Naive thymus-derived CD4-positive, alpha-beta T cell (primary cell): ENCODE results near the gene SUGP2. TPM values are rescaled to one million over a fixed set of nuclear protein-coding genes. Genes with fewer than 3 reads are reported as not detected.
"Not testable (repeated sequence)": the region's sequence is repeated elsewhere in the genome, so short reads cannot be mapped to it uniquely, and the experiment has no call there.

Experiments used
- ATAC-seq: fragments of 150-1000 bp; cut with Tn5 transposase; 2 replicates; pipeline ENCODE4 v1.10.0; 2021; ENCODE audit warnings: mild to moderate bottlenecking, moderate library complexity
- CTCF ChIA-PET: fragments of 350-600 bp; sonication (Branson Sonifier 250); formaldehyde crosslinking; loops from one replicate; lab custom pipeline; 2021; ENCODE audit warnings: antibody characterized with exemption; lab: Charles Lee
- POLR2A ChIA-PET: fragments of 350-600 bp; sonication (Branson Sonifier 250); formaldehyde crosslinking; loops from one replicate; lab custom pipeline; 2021; ENCODE audit warnings: antibody characterized with exemption, inconsistent platforms; lab: Charles Lee
- DNase-seq, 9 donors: peaks; one replicate each; pipeline versions ENCODE4 v3.0.0 to v3.0.0-alpha.2; 2020 to 2022; ENCODE audit warnings: mixed read lengths in 1 of 9
- H3K27ac ChIP-seq: one replicate; pipeline ENCODE4 v1.7.0; 2013; ENCODE audit warnings: mild to moderate bottlenecking, low read depth, low read length, moderate library complexity
- H3K27me3 ChIP-seq, 2 donors: one replicate each; pipeline ENCODE4 v1.7.0; 2013; ENCODE audit warnings: low read length in 2 of 2, mild to moderate bottlenecking in 2 of 2, moderate library complexity in 2 of 2; ENCODE audit not compliant: control insufficient read depth in 2 of 2, insufficient read depth in 2 of 2
- H3K36me3 ChIP-seq, 3 experiments: 1 replicate in 2 of 3; 2 replicates in 1 of 3; pipeline ENCODE4 v1.7.0; 2013; ENCODE audit warnings: low read length in 3 of 3, mild to moderate bottlenecking in 3 of 3, moderate library complexity in 1 of 3; ENCODE audit not compliant: insufficient read depth in 3 of 3, control insufficient read depth in 2 of 3
- H3K4me1 ChIP-seq, 2 donors: one replicate each; pipeline ENCODE4 v1.7.0; 2013; ENCODE audit warnings: low read length in 2 of 2, mild to moderate bottlenecking in 2 of 2, moderate library complexity in 1 of 2; ENCODE audit not compliant: control insufficient read depth in 2 of 2, insufficient read depth in 2 of 2
- H3K4me3 ChIP-seq: 2 replicates; pipeline ENCODE4 v1.7.0; 2013; ENCODE audit warnings: mild to moderate bottlenecking, low read length
- H3K9me3 ChIP-seq, 3 experiments: 1 replicate in 2 of 3; 2 replicates in 1 of 3; pipeline ENCODE4 v1.7.0; 2013; ENCODE audit warnings: low read length in 3 of 3; ENCODE audit not compliant: control insufficient read depth in 2 of 3
- H3K27ac Mint-ChIP-seq, 9 donors: one replicate each; pipeline ENCODE4 v1.8.0; 2020 to 2022; ENCODE audit warnings: mixed read lengths in 9 of 9, mild to moderate bottlenecking in 8 of 9, moderate library complexity in 5 of 9, inconsistent platforms in 2 of 9
- H3K27me3 Mint-ChIP-seq, 5 donors: one replicate each; pipeline ENCODE4 v1.8.0; 2021 to 2022; ENCODE audit warnings: mixed read lengths in 5 of 5, mild to moderate bottlenecking in 1 of 5
- H3K36me3 Mint-ChIP-seq, 5 donors: one replicate each; pipeline ENCODE4 v1.8.0; 2020 to 2022; ENCODE audit warnings: mixed read lengths in 5 of 5, mild to moderate bottlenecking in 3 of 5, inconsistent platforms in 1 of 5
- H3K4me1 Mint-ChIP-seq, 7 donors: one replicate each; pipeline ENCODE4 v1.8.0; 2020 to 2022; ENCODE audit warnings: mixed read lengths in 7 of 7, mild to moderate bottlenecking in 3 of 7, inconsistent platforms in 1 of 7
- H3K4me3 Mint-ChIP-seq, 10 donors: one replicate each; pipeline ENCODE4 v1.8.0; 2020 to 2022; ENCODE audit warnings: mild to moderate bottlenecking in 10 of 10, mixed read lengths in 10 of 10, moderate library complexity in 6 of 10, inconsistent platforms in 2 of 10
- H3K9me3 Mint-ChIP-seq, 11 donors: one replicate each; pipeline ENCODE4 v1.8.0; 2020 to 2022; ENCODE audit warnings: mixed read lengths in 11 of 11, mild to moderate bottlenecking in 4 of 11, inconsistent platforms in 1 of 11, moderate library complexity in 1 of 11
- intact Hi-C, 2 donors: fragments of 100-400 bp; cut with micrococcal nuclease; formaldehyde crosslinking; loops; one replicate each; pipeline ENCODE4 v1.15.1; 2023
- polyA plus RNA-seq, 2 donors: library from polyadenylated mRNA; unstranded; fragments of 300-500 nt; fragmentation: Illumina TruSeq; gene quantifications; one replicate each; pipeline ENCODE4 v1.2.3, GENCODE V29; 2021
- total RNA-seq, 6 experiments: library from RNA in 5 of 6; stranded (reverse) in 5 of 6; gene quantifications; 1 replicate in 5 of 6; 2 replicates in 1 of 6; pipeline ENCODE4 v1.2.3 and lab custom pipeline; 2021 to 2026

Gene SUGP2
- total and polyA plus RNA-seq, 7 experiments from 2014 or later = 9.3 to 145 (median 125) TPM

DNA sequence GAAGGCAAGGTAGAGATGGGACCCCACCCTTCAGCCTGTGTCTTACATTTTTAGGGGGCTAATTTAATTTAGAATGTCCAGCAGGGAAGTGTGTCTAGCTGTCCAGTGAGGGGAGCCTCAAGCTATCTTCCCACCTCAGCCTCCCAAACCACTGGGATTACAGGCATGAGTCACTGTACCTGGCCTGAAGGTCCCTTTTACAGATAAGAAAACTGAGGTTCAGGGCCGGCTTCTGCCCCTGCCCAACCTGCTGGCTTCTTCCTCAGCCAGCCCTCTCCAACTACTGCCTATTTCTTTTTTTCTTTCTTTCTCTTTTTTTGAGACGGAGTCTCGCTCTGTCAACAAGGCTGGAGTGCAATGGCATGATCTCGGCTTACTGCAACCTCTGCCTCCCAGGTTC, 72.9 kb downstream of the SUGP2 start:
- ATAC-seq (no peak), DNase-seq (no peak)
- no peaks in the 10 kb centered on the region for H3K36me3 ChIP-seq
- Mint-ChIP-seq H3K36me3 (no peaks in the 10 kb centered on the region), H3K4me1 (peaks cover 11 to 14% (median 12%) of the 10 kb centered on the region in 7 donors), H3K4me3 (no peak overlapping the region), H3K27ac (no peak overlapping the region), H3K27me3 (peaks cover 0 to 14% (median 11%) of the 10 kb centered on the region in 5 donors), H3K9me3 (no peaks in the 10 kb centered on the region)
- POLR2A ChIA-PET = no interaction called here
- H3K9me3 ChIP-seq = no peaks in the 10 kb centered on the region
- H3K27me3 ChIP-seq = no peaks in the 10 kb centered on the region
- intact Hi-C loops = no loop called here
- no peak overlapping the region for H3K4me3 ChIP-seq
- H3K27ac ChIP-seq = no peak overlapping the region
- peaks cover 0 to 4% of the 10 kb centered on the region in 2 donors for H3K4me1 ChIP-seq
- CTCF ChIA-PET = no interaction called here

DNA sequence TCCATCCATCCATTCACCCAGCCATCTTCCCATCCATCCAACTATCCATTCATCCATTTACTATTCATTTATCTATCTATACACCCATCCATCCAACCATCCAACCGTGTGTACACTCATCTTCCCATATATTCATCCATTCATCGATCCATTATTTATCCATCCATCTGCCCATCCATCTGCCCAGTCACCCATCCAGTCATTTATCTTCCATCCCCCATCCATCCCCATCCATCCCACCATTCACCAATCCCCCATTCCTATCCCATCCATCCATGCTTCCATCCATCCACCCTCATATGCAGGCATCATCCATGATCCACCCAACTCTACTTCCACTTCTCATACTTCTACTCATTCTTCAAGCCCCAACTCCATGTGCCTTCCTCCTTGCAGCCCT, 78.3 kb downstream of the SUGP2 start:
- H3K9me3 Mint-ChIP-seq = peaks cover 0 to 11% (median 0%) of the 10 kb centered on the region in 11 donors
- no peaks in the 10 kb centered on the region for H3K36me3 Mint-ChIP-seq
- H3K4me1 Mint-ChIP-seq = peaks cover 0 to 2% (median 0%) of the 10 kb centered on the region in 7 donors
- H3K27ac Mint-ChIP-seq = no peak overlapping the region
- Histone ChIP-seq H3K27ac (no peak overlapping the region), H3K9me3 (no peaks in the 10 kb centered on the region), H3K36me3 (no peaks in the 10 kb centered on the region), H3K27me3 (no peaks in the 10 kb centered on the region), H3K4me1 (no peaks in the 10 kb centered on the region), H3K4me3 (no peak overlapping the region)
- ATAC-seq (no peak), DNase-seq (no peak)
- intact Hi-C loops = no loop called here
- ChIA-PET POLR2A (no interaction called here), CTCF (no interaction called here)
- H3K27me3 Mint-ChIP-seq = no peaks in the 10 kb centered on the region
- H3K4me3 Mint-ChIP-seq = no peak overlapping the region

DNA sequence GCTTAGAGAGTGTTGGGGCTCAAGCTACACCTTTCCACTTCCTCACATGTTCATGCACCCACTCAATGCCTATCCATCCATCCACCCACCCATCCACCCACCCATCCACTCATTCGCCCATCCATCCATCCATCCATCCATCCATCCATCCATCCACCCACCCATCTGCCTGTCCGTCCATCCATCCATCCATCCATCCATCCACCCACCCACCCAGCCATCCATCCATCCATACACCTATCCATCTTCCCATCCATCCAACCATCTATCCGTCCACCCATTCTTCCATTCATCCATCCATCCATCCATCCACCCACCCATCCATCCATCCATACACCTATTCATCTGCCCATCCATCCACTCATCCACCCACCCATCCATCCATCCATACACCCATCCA, 79.2 kb downstream of the SUGP2 start:
- CTCF ChIA-PET = no interaction called here
- ATAC-seq (no peak), DNase-seq (no peak)
- no peaks in the 10 kb centered on the region for H3K36me3 ChIP-seq
- intact Hi-C loops = no loop called here
- no peak overlapping the region for H3K27ac Mint-ChIP-seq
- H3K9me3 ChIP-seq = no peaks in the 10 kb centered on the region
- no peak overlapping the region for H3K4me3 Mint-ChIP-seq
- no peak overlapping the region for H3K27ac ChIP-seq
- POLR2A ChIA-PET = no interaction called here
- no peaks in the 10 kb centered on the region for H3K27me3 Mint-ChIP-seq
- no peaks in the 10 kb centered on the region for H3K36me3 Mint-ChIP-seq
- peaks cover 0 to 2% (median 0%) of the 10 kb centered on the region in 7 donors for H3K4me1 Mint-ChIP-seq
- H3K4me3 ChIP-seq = no peak overlapping the region
- H3K27me3 ChIP-seq = no peaks in the 10 kb centered on the region
- peaks cover 0 to 11% (median 0%) of the 10 kb centered on the region in 11 donors for H3K9me3 Mint-ChIP-seq
- no peaks in the 10 kb centered on the region for H3K4me1 ChIP-seq

DNA sequence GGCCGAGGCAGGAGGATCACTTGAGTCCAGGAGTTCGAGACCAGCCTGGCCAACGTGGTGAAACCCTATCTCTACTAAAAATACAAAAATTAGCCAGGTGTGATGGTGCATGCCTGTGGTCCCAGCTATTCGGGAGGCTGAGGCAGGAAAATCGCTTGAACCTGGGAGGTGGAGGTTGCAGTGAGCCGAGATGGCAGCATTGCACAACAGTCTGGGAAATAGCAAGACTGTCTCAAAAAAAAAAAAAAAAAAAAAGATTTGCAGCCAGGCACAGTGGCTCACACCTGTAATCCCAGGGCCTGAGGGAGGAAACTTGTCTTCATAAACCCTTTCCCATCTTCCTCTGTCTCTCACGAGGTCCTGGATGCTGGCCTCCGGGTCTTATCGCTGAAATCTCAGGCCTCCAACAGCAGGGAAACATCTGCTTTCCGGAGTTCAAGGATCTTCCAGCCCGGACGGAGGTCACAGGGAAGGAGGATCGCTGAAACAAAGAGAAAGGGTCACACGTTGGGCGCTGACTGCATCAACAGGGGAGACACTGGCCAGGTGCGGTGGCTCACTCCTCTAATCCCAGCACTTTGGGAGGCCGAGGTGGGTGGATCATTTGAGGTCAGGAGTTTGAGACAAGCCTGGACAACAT, 80.8 kb downstream of the SUGP2 start:
- H3K27ac ChIP-seq, H3K4me3 ChIP-seq, H3K4me1 Mint-ChIP-seq, intact Hi-C loops, H3K9me3 ChIP-seq, H3K4me3 Mint-ChIP-seq, H3K27me3 Mint-ChIP-seq, CTCF ChIA-PET, ATAC-seq, H3K4me1 ChIP-seq, DNase-seq, H3K27ac Mint-ChIP-seq, H3K36me3 Mint-ChIP-seq, H3K36me3 ChIP-seq, POLR2A ChIA-PET, H3K27me3 ChIP-seq: not testable (repeated sequence)
- peaks cover 0 to 11% (median 0%) of the 10 kb centered on the region in 11 donors for H3K9me3 Mint-ChIP-seq

DNA sequence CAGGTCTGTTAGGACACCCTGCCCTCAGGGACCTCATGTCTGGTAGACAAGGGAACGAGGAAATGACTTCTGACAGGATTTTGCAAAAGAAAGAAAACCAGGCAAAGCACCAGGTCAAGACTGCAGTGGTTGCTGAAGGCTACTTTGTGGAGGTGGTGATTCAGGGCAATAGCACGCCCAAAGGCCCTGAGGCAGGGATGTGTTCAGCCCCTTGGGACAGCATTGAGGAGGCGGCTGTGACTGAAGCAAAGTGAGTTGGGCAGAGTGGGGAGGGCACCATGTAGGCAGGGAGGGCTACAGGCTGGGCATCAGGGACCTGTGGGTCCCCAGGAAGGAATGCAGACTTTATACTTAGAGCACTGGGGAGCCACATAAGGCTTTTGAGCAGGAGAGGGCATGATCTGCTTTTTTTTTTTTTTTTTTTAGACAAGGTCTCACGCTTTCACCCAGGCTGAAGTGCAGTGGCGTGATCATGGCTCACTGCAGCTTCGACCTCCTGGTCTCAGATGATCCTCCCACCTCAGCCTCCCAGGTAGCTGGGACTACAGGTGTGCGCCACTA, 81.5 kb downstream of the SUGP2 start:
- CTCF ChIA-PET = no interaction called here
- no peaks in the 10 kb centered on the region for H3K36me3 ChIP-seq

DNA sequence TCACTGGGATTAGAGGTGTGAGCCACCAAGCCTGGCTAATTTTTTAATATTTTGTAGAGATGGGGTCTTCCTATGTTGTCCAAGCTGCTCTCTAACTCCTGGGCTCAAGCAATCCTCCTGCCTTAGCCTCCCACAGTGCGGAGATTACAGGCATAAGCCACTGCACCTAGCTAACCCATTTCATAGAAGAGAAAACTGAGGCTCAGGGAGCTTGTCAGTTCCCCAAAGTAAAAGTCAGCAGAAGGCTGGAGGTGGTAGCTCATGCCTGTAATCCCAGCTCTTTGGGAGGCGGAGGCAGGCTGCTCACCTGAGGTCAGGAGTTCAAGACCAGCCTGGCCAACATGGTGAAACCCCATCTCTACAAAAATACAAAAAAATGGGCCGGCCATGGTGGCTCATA, 83.5 kb downstream of the SUGP2 start:
- Mint-ChIP-seq H3K27me3 (peaks cover 0 to 8% (median 6%) of the 10 kb centered on the region in 5 donors), H3K4me1 (no peaks in the 10 kb centered on the region), H3K4me3 (no peak overlapping the region), H3K9me3 (peaks cover 0 to 7% (median 0%) of the 10 kb centered on the region in 11 donors), H3K36me3 (no peaks in the 10 kb centered on the region), H3K27ac (no peak overlapping the region)
- no peak overlapping the region for H3K4me3 ChIP-seq
- H3K4me1 ChIP-seq = no peaks in the 10 kb centered on the region
- no peak for DNase-seq
- H3K36me3 ChIP-seq = no peaks in the 10 kb centered on the region
- intact Hi-C loops = no loop called here
- no peaks in the 10 kb centered on the region for H3K9me3 ChIP-seq
- no peak overlapping the region for H3K27ac ChIP-seq
- POLR2A ChIA-PET = no interaction called here
- ATAC-seq = no peak
- no peaks in the 10 kb centered on the region for H3K27me3 ChIP-seq
- CTCF ChIA-PET = no interaction called here

More for the DNA sequence above, 81.5 kb downstream of the SUGP2 start:
- DNase-seq (no peak), ATAC-seq (no peak)
- intact Hi-C loops = no loop called here
- Histone ChIP-seq H3K4me1 (no peaks in the 10 kb centered on the region), H3K9me3 (no peaks in the 10 kb centered on the region), H3K27me3 (no peaks in the 10 kb centered on the region), H3K4me3 (no peak overlapping the region), H3K27ac (no peak overlapping the region)
- Mint-ChIP-seq H3K4me1 (peaks cover 0 to 2% (median 0%) of the 10 kb centered on the region in 7 donors), H3K27me3 (no peaks in the 10 kb centered on the region), H3K36me3 (no peaks in the 10 kb centered on the region), H3K9me3 (peaks cover 0 to 11% (median 0%) of the 10 kb centered on the region in 11 donors), H3K27ac (no peak overlapping the region), H3K4me3 (no peak overlapping the region)
- POLR2A ChIA-PET = no interaction called here

DNA sequence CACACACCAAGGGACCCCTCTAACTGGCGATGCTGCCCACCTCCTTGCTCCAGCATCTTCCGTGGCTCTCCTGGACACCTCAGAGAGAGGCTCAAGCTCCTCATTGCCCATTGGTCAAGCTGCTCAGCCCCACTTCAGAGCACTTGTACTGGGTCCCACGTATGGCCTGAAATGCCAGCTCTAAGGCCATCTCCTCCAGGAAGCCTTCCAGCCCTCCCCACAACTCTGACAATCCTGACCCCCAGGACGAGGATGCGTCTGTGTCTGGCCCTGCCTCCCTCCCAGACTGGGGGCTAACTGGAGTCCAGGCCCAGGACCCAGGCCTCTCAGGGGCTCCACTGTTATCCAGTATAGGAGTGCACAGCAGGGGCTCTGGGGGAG, 84.4 kb downstream of the SUGP2 start:
- Mint-ChIP-seq H3K4me3 (no peak overlapping the region), H3K27me3 (peaks cover 0 to 8% (median 6%) of the 10 kb centered on the region in 5 donors), H3K36me3 (no peaks in the 10 kb centered on the region), H3K9me3 (no peaks in the 10 kb centered on the region), H3K4me1 (no peaks in the 10 kb centered on the region), H3K27ac (no peak overlapping the region)
- H3K4me1 ChIP-seq = no peaks in the 10 kb centered on the region
- no peak overlapping the region for H3K27ac ChIP-seq
- no peak for DNase-seq
- no peaks in the 10 kb centered on the region for H3K36me3 ChIP-seq
- intact Hi-C loops = no loop called here
- H3K27me3 ChIP-seq = no peaks in the 10 kb centered on the region
- H3K4me3 ChIP-seq = no peak overlapping the region
- ATAC-seq = no peak
- H3K9me3 ChIP-seq = no peaks in the 10 kb centered on the region
- ChIA-PET CTCF (no interaction called here), POLR2A (no interaction called here)
